HepG2 (cell line): Measurements from ENCODE around the gene SERPINA9. TPM values are rescaled to one million over a fixed set of nuclear protein-coding genes. Genes with fewer than 3 reads are reported as not detected.

ENCODE experiments used
- ARID4A ChIP-seq: sonication (generic); formaldehyde crosslinking; IDR thresholded peaks from 2 replicates; pipeline ENCODE4 v1.5.0; 2020; ENCODE audit warnings: mild to moderate bottlenecking, missing genetic modification reagents, borderline replicate concordance
- HDAC2 ChIP-seq: sonication (generic); formaldehyde crosslinking; IDR thresholded peaks from 2 replicates; pipeline ENCODE4 v1.4.0; 2020; ENCODE audit warnings: missing genetic modification reagents
- MED13 ChIP-seq: sonication (generic); formaldehyde crosslinking; IDR thresholded peaks from 2 replicates; pipeline ENCODE4 v1.5.0; 2020; ENCODE audit warnings: missing genetic modification reagents
- MIXL1 ChIP-seq: IDR thresholded peaks from 2 replicates; pipeline ENCODE4 v1.6.1; 2016
- PAXIP1 ChIP-seq: sonication (generic); formaldehyde crosslinking; conservative IDR thresholded peaks from 2 replicates; pipeline ENCODE4 v1.4.0; 2020; ENCODE audit warnings: mild to moderate bottlenecking, missing genetic modification reagents, moderate library complexity
- PHF21A ChIP-seq: sonication (generic); formaldehyde crosslinking; IDR thresholded peaks from 2 replicates; pipeline ENCODE4 v1.5.0; 2020; ENCODE audit warnings: mild to moderate bottlenecking, missing genetic modification reagents
- SALL1 ChIP-seq: sonication (generic); formaldehyde crosslinking; IDR thresholded peaks from 2 replicates; pipeline ENCODE4 v1.8.0; 2022; ENCODE audit warnings: mild to moderate bottlenecking, missing genetic modification reagents
- SAP130 ChIP-seq: IDR thresholded peaks from 2 replicates; pipeline ENCODE4 v1.6.1; 2016; ENCODE audit warnings: low read depth
- TARDBP ChIP-seq: sonication (generic); formaldehyde crosslinking; IDR thresholded peaks from 2 replicates; pipeline ENCODE4 v1.8.0; 2022; ENCODE audit warnings: mild to moderate bottlenecking, missing genetic modification reagents
- TBX2 ChIP-seq: sonication (generic); formaldehyde crosslinking; IDR thresholded peaks from 2 replicates; pipeline ENCODE4 v1.5.0; 2020; ENCODE audit warnings: missing genetic modification reagents, mild to moderate bottlenecking, borderline replicate concordance
- TGIF2 ChIP-seq: IDR thresholded peaks from 2 replicates; pipeline ENCODE4 v1.6.1; 2016; ENCODE audit warnings: control low read depth, missing compliant biosample characterization
- ZBTB20 ChIP-seq: sonication (generic); formaldehyde crosslinking; IDR thresholded peaks from 2 replicates; pipeline ENCODE4 v1.8.1; 2023; ENCODE audit warnings: missing genetic modification reagents, low read depth, mild to moderate bottlenecking, borderline replicate concordance
- ZNF687 ChIP-seq: sonication (generic); formaldehyde crosslinking; IDR thresholded peaks from 2 replicates; pipeline ENCODE4 v1.5.1; 2020; ENCODE audit warnings: mild to moderate bottlenecking, missing genetic modification reagents, moderate library complexity
- polyA plus RNA-seq, 8 experiments: library from polyadenylated mRNA; depleted of rRNA in 3 of 8; stranded (reverse) in 7 of 8; unstranded in 1 of 8; fragments of >200 nt; fragmentation: Illumina TruSeq in 4 of 8; extraction: Trizol in 4 of 8; gene quantifications; 2 replicates each; pipeline versions ENCODE4 v1.2.1 to v1.2.3, GENCODE V29; 2011 to 2016; ENCODE audit warnings: low read depth in 4 of 8, missing spikeins in 1 of 8, mixed read lengths in 1 of 8; ENCODE audit not compliant: insufficient read depth in 1 of 8
- total RNA-seq, 5 experiments: library from RNA; depleted of rRNA; stranded (reverse); fragments of >200 nt; fragmentation: Illumina TruSeq; extraction: Trizol; gene quantifications; 2 replicates each; pipeline ENCODE4 v1.2.3, GENCODE V29; 2016; ENCODE audit warnings: low read depth in 1 of 5
- TF ChIP-seq, protein P1 (sequence below): sonication (generic); formaldehyde crosslinking; IDR thresholded peaks from 2 replicates; pipeline ENCODE4 v1.4.0; 2020; ENCODE audit warnings: missing genetic modification reagents

The SERPINA9 gene
- total and polyA plus RNA-seq, 2 of the 13 experiments (the other 11 are each of a cell fraction or from before 2014, with no cell fraction given), result 0.21 TPM; not detected in 1

- TF ChIP-seq ZNF687 (CRISPR knock-in tag) (peak; percentile 87), TBX2 (0 out of 2 replicates have a peak, but pooled peaks have one; percentile 38), PAXIP1 (peak; percentile 72), PHF21A (CRISPR knock-in tag) (peak; percentile 47), SALL1 (CRISPR knock-in tag) (peak; percentile 45; the same call in 1 of the 2 replicates), MED13 (CRISPR knock-in tag) (0 out of 2 replicates have a peak, but pooled peaks have one; percentile 65), TGIF2 (0 out of 2 replicates have a peak, but pooled peaks have one; percentile 13), ARID4A (CRISPR knock-in tag) (peak; percentile 21; the same call in 1 of the 2 replicates), HDAC2 (peak; percentile 65), TARDBP (CRISPR knock-in tag) (0 out of 2 replicates have a peak, but pooled peaks have one; percentile 13), SAP130 (CRISPR knock-in tag) (peak; percentile 77), ZBTB20 (peak; percentile 67; the same call in 1 of the 2 replicates), MIXL1 (CRISPR knock-in tag) (peak; percentile 47; the same call in 1 of the 2 replicates)
- TF ChIP-seq, protein P1, sequence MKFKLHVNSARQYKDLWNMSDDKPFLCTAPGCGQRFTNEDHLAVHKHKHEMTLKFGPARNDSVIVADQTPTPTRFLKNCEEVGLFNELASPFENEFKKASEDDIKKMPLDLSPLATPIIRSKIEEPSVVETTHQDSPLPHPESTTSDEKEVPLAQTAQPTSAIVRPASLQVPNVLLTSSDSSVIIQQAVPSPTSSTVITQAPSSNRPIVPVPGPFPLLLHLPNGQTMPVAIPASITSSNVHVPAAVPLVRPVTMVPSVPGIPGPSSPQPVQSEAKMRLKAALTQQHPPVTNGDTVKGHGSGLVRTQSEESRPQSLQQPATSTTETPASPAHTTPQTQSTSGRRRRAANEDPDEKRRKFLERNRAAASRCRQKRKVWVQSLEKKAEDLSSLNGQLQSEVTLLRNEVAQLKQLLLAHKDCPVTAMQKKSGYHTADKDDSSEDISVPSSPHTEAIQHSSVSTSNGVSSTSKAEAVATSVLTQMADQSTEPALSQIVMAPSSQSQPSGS (CRISPR knock-in tag), result 0 out of 2 replicates have a peak, but pooled peaks have one; percentile 37
These were observed 6.4 kb upstream of the SERPINA9 start (continued) for GRCh38 chr14:94482132-94483070.
